IPS-20b (cell line): ENCODE data around the gene ORAI2.
"Not testable (repeated sequence)": the region's sequence is repeated elsewhere in the genome, so short reads cannot be mapped to it uniquely, and the experiment has no call there.

Experiments used
- H3K27ac ChIP-seq: one replicate; pipeline ENCODE4 v1.5.1; 2013; ENCODE audit warnings: low read length
- H3K27me3 ChIP-seq: 2 replicates; pipeline ENCODE4 v1.6.1; 2013; ENCODE audit warnings: mild to moderate bottlenecking, low read length, inconsistent platforms; ENCODE audit not compliant: insufficient read depth
- H3K36me3 ChIP-seq: 2 replicates; pipeline ENCODE4 v1.6.1; 2013; ENCODE audit warnings: low read depth, mild to moderate bottlenecking, inconsistent platforms, low read length, moderate library complexity; ENCODE audit not compliant: insufficient read depth
- H3K4me1 ChIP-seq: 2 replicates; pipeline ENCODE4 v1.6.1; 2013; ENCODE audit warnings: mild to moderate bottlenecking, control low read depth, inconsistent platforms, low read length, moderate library complexity; ENCODE audit not compliant: insufficient read depth
- H3K4me3 ChIP-seq: 2 replicates; pipeline ENCODE4 v1.5.1; 2013; ENCODE audit warnings: mild to moderate bottlenecking, low read length, inconsistent platforms
- H3K9ac ChIP-seq: 2 replicates; pipeline ENCODE4 v1.6.1; 2013; ENCODE audit warnings: low read depth, mild to moderate bottlenecking, inconsistent platforms, low read length, moderate library complexity
- H3K9me3 ChIP-seq: 2 replicates; pipeline ENCODE4 v1.6.1; 2013; ENCODE audit warnings: mild to moderate bottlenecking, low read depth, low read length, inconsistent platforms; ENCODE audit not compliant: insufficient read depth

ORAI2 gene

GRCh38 chr7:102474116-102474515 is 40.7 kb downstream of the ORAI2 start:
- not testable (repeated sequence) for H3K9ac ChIP-seq, H3K4me3 ChIP-seq, H3K4me1 ChIP-seq, H3K27me3 ChIP-seq, H3K27ac ChIP-seq, H3K9me3 ChIP-seq
- peaks cover 32% of the 10 kb centered on the region for H3K36me3 ChIP-seq

GRCh38 chr7:102474736-102475435 is 41.5 kb downstream of the ORAI2 start:
- H3K9ac ChIP-seq, H3K4me3 ChIP-seq, H3K9me3 ChIP-seq, H3K27ac ChIP-seq, H3K4me1 ChIP-seq, H3K27me3 ChIP-seq: not testable (repeated sequence)
- peaks cover 26% of the 10 kb centered on the region for H3K36me3 ChIP-seq

GRCh38 chr7:102478314-102479208 is 45.2 kb downstream of the ORAI2 start, which contains the start of gene POLR2J:
TSS of gene POLR2J (minus strand) at chr7:102478922. CDS start at chr7:102478860, 62 bp downstream.
- H3K9me3 ChIP-seq, H3K36me3 ChIP-seq, H3K27me3 ChIP-seq, H3K27ac ChIP-seq, H3K9ac ChIP-seq, H3K4me1 ChIP-seq: not testable (repeated sequence)
- H3K4me3 ChIP-seq, result peak within 1 kb of the TSS; percentile 47; the same call in 1 of the 2 replicates

- H3K4me3 ChIP-seq, H3K27me3 ChIP-seq, H3K9ac ChIP-seq, H3K4me1 ChIP-seq, H3K36me3 ChIP-seq, H3K9me3 ChIP-seq, H3K27ac ChIP-seq: not testable (repeated sequence)
Measured at GRCh38 chr7:102479209-102479584, 45.8 kb downstream of the ORAI2 start.

- not testable (repeated sequence) for H3K36me3 ChIP-seq, H3K9me3 ChIP-seq, H3K4me1 ChIP-seq, H3K27me3 ChIP-seq, H3K27ac ChIP-seq, H3K9ac ChIP-seq, H3K4me3 ChIP-seq
Measured at GRCh38 chr7:102479982-102480637, 46.7 kb downstream of the ORAI2 start.

GRCh38 chr7:102481962-102482361 is 48.6 kb downstream of the ORAI2 start:
- H3K4me3 ChIP-seq, H3K36me3 ChIP-seq, H3K9ac ChIP-seq, H3K27ac ChIP-seq, H3K9me3 ChIP-seq, H3K27me3 ChIP-seq, H3K4me1 ChIP-seq: not testable (repeated sequence)

- H3K4me1 ChIP-seq, H3K9me3 ChIP-seq, H3K27me3 ChIP-seq, H3K27ac ChIP-seq, H3K4me3 ChIP-seq, H3K9ac ChIP-seq, H3K36me3 ChIP-seq: not testable (repeated sequence)
Measured at GRCh38 chr7:102484317-102484716, 50.9 kb downstream of the ORAI2 start.

- H3K4me3 ChIP-seq, H3K27ac ChIP-seq, H3K9ac ChIP-seq, H3K27me3 ChIP-seq, H3K4me1 ChIP-seq, H3K9me3 ChIP-seq, H3K36me3 ChIP-seq: not testable (repeated sequence)
Measured at GRCh38 chr7:102490529-102491075, 57.2 kb downstream of the ORAI2 start.

GRCh38 chr7:102493220-102493935 is 60.0 kb downstream of the ORAI2 start:
- not testable (repeated sequence) for H3K9me3 ChIP-seq, H3K4me3 ChIP-seq, H3K4me1 ChIP-seq, H3K27ac ChIP-seq, H3K27me3 ChIP-seq, H3K36me3 ChIP-seq, H3K9ac ChIP-seq

GRCh38 chr7:102494026-102494425 is 60.7 kb downstream of the ORAI2 start:
- H3K36me3 ChIP-seq, H3K9me3 ChIP-seq, H3K27ac ChIP-seq, H3K4me3 ChIP-seq, H3K27me3 ChIP-seq, H3K9ac ChIP-seq, H3K4me1 ChIP-seq: not testable (repeated sequence)

- H3K27me3 ChIP-seq, H3K4me1 ChIP-seq, H3K27ac ChIP-seq, H3K9ac ChIP-seq, H3K9me3 ChIP-seq, H3K36me3 ChIP-seq, H3K4me3 ChIP-seq: not testable (repeated sequence)
Measured at GRCh38 chr7:102494473-102495149, 61.2 kb downstream of the ORAI2 start.
